22Rv1 (cell line): ENCODE data around the gene LHX3.

Experiments used
- CTCF ChIP-seq: fragments of 450-650 bp; IDR thresholded peaks from 2 replicates; pipeline ENCODE4 v1.5.1; 2017; ENCODE audit warnings: mild to moderate bottlenecking
- ZFX ChIP-seq: fragments of 450-650 bp; IDR thresholded peaks from 2 replicates; pipeline ENCODE4 v1.6.1; 2017; ENCODE audit warnings: antibody characterized with exemption, borderline replicate concordance

GRCh38 chr9:136243631-136244030, 38.7 kb upstream of the LHX3 start:
- TF ChIP-seq CTCF (no peak), ZFX (no peak)
